Measurements from ENCODE around the gene PDE7B.
"Not testable (repeated sequence)": the region's sequence is repeated elsewhere in the genome, so short reads cannot be mapped to it uniquely, and the experiment has no call there.

DNA sequence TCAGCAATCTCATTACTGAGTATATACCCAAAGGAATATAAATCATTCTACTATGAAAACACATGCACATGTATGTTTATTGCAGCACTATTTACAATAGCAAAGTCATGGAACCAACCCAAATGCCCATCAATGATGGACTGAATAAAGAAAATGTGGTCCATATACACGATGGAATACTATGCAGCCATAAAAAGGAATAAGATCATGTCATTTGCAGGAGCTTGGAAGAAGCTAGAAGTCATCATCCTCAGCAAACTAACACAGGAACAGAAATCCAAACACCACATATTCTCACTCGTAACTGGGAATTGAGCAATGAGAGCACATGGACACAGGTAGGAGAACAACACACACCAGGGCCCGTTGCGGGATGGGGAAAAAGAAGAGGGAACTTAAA is 373.5 kb downstream of the PDE7B start:
- TF ChIP-seq EZH2 (IDR thresholded peaks at IDR 0.05; ENCODE audit: low read length, missing control alignments): not testable (repeated sequence)
- TF ChIP-seq, protein P1, sequence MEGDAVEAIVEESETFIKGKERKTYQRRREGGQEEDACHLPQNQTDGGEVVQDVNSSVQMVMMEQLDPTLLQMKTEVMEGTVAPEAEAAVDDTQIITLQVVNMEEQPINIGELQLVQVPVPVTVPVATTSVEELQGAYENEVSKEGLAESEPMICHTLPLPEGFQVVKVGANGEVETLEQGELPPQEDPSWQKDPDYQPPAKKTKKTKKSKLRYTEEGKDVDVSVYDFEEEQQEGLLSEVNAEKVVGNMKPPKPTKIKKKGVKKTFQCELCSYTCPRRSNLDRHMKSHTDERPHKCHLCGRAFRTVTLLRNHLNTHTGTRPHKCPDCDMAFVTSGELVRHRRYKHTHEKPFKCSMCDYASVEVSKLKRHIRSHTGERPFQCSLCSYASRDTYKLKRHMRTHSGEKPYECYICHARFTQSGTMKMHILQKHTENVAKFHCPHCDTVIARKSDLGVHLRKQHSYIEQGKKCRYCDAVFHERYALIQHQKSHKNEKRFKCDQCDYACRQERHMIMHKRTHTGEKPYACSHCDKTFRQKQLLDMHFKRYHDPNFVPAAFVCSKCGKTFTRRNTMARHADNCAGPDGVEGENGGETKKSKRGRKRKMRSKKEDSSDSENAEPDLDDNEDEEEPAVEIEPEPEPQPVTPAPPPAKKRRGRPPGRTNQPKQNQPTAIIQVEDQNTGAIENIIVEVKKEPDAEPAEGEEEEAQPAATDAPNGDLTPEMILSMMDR (conservative IDR thresholded peaks at IDR 0.05 in 1 of 2, IDR thresholded peaks at IDR 0.05 in 1 of 2; ENCODE audit: low read depth in 1 of 2, low read length in 2 of 2): not testable (repeated sequence)

Data from fibroblast of lung (primary cell).